GM20431 (cell line): Measurements from ENCODE around the gene DIP2C.
"Not testable (repeated sequence)": the region's sequence is repeated elsewhere in the genome, so short reads cannot be mapped to it uniquely, and the experiment has no call there.

Source experiments
- in situ Hi-C: fragments of 300-500 bp; cut with MseI, MboI; formaldehyde crosslinking; loops from one replicate; pipeline ENCODE4 v1.15.0; 2020; ENCODE audit warnings: low sequenced_read_pairs; ENCODE audit not compliant: unreplicated experiment

DIP2C gene

DNA sequence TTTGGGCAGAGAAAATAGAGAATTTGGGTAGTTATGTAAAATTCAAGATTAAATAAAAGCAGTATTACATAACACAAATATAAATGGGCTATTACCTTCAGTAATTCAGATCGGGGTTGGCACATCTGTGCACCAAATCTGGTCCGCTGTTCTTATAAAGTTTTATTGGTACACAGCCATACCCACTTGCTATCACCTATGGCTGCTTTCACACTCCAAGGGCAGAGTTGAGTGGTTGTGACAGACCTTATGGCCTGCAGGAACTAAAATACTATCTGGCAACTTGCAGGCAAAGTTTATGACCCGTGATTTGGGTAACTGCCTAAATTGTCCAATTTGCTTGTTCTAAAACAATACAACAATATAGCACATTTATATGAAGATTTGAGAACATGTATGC lies 249.3 kb downstream of the DIP2C start:
- in situ Hi-C loops, result no loop called here

DNA sequence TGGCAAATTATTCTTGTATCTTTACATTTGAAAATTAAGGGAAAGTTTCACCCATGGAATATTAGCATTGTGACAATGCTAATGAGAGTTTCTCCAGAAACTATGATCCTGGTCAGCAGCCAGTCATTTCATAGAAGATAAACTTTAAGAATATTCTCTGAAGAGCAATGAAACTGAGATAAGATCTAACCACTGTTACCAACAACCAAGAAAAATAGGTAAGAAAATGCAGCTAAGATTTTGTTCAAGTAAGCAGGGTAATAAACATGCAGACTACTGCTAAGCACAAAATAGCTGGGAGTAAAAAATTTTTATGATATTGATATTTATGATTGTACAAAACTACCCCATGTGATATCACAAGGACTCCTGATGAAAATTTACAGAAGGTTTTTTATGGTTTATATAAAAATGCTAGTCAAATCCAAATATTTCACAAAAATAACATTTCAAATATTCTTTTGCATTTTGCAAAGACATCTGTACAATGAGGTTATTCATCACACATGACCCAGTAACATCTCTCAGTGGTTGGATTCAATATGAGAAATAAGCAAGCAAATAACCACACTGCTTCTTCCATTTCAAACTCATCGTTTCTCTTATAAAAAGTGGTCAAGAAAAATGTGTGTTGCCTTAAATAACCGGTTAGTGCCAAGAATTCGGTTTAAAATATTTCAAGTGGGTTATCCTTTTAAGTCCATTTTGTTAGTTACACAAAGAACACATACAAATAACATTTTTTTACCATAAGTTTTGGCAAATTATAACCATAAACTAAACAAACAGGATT lies 251.6 kb downstream of the DIP2C start:
- in situ Hi-C loops, result no loop called here

DNA sequence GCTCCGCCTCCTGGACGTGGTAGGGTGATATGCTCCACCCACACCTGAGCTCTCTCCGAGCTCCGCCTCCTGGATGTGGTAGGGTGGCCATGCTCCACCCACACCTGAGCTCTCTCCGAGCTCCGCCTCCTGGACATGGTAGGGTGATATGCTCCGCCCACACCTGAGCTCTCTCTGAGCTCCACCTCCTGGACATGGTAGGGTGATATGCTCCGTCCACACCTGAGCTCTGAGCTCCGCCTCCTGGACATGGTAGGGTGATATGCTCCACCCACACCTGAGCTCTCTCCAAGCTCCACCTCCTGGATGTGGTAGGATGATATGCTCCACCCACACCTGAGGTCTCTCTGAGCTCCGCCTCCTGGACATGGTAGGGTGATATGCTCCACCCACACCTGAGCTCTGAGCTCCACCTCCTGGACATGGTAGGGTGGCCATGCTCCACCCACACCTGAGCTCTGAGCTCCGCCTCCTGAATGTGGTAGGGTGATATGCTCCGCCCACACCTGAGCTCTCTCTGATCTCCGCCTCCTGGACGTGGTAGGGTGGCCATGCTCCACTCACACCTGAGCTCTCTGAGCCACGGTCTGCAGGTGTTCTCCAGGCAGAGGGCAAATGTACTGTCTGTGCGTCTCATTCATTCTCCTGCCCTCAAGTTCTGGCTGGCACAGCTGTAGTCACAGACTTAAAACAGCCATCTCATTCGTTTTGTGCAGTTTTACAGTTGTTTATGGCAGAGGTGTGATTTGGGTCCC lies 252.4 kb downstream of the DIP2C start:
- in situ Hi-C loops, result no loop called here

DNA sequence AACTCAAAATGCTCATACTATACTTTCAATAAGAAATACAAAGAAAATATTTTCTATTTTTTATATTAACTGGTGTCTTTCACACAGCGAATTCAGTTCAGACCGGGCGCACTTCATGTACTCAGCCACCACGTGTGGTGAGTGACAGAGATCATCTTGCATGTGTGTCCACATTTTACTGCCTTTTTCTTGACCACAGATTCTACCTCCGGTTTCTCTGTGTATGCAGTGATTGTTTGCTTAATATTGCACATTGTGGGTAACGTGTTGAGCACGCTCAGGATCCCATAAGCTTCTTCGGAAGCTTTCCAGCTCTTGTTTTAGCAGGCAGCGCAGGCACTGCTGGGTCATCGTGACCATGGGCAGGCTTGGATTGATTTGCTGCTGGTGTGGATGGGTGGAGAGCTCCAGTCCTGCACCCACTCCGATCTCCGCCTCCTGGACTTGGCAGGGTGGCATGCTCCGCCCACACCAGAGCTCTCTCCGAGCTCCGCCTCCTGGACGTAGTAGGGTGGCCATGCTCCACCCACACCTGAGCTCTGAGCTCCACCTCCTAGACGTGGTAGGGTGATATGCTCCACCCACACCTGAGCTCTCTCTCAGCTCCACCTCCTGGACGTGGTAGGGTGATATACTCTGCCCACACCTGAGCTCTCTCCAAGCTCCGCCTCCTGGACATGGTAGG lies 253.3 kb downstream of the DIP2C start:
- in situ Hi-C loops, result no loop called here

DNA sequence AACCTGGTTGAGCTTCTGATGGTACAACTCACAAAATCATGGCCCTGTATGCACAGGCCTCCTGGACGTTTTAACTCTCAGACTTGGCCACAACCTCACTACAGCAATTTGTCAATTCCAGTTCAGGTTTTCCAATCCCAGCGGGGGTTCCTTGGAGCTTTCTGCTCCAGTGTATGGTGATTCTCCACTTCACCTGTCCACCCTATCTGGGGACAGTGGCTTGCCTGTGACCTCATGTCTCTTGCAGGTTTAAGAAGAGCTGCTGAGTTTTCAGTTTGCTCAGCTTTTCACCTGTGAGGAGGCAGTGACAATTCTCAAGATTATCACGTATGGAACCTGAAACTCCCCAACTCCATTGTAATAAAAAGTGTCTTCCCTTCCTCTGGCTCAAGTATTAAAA lies 254.1 kb downstream of the DIP2C start:
- in situ Hi-C loops, result no loop called here

DNA sequence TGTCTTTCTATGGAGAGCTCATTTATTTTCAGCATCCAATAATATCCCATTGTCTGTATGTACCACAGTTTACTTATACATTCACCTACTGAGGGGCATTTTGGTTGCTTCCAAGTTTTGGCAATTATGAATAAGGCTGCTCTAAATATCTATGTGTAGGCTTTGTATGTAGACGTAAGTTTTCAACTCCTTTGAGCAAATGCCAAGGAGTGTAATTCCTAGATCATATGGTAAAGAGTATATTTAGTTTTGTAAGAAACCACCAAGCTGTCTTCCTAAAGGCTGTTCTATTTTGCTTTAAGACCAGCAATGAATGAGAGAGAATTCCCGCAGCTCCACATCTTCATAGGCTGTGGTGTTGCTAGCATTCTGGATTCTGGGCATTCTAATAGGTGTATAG lies 259.8 kb downstream of the DIP2C start:
- in situ Hi-C loops, result no loop called here

DNA sequence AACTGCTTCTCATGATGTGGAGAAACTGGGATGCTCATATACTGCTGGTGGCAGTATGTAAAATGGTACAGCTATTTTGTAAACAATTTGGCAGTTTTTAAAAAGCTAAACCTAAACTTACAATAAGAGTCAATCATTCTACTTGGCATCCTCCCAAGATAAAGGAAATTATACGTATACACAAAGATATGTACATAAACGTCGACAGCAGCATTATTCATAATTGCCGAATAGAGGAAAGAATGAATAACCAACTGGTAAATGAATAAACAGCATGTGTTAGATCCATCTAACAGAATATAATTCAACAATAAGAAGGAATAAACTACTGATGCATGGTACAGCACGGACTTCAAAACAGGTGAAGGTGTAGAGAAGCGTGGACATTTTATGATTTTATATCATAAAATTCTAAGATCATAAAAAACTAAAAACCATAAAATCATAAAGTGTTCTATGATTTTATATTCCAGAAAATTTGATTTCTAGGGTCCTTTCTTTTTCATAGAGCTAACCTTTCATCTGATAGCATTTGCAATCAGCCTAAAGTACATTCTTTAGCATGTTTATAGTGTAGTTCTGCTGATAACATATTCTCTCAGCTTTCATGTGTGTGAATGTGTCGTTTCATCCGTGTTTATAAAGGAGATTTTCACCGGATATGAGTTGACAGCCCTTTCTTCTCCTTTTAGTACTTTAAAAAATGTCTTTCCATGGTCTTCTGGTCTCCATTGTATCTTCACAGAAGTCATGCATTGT lies 261.5 kb downstream of the DIP2C start:
- in situ Hi-C loops, result no loop called here

DNA sequence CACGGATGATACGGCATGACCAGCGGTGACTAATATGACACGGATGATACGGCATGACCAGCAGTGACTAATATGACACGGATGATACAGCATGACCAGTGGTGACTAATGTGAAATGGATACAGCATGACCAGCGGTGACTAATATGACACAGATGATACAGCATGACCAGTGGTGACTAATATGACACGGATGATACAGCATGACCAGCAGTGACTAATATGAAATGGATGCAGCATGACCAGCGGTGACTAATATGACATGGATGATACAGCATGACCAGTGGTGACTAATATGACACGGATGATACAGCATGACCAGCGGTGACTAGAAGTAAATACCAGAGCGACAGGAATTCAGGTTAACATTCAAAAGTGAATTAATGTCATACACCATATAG lies 264.1 kb downstream of the DIP2C start:
- in situ Hi-C loops, result not testable (repeated sequence)

DNA sequence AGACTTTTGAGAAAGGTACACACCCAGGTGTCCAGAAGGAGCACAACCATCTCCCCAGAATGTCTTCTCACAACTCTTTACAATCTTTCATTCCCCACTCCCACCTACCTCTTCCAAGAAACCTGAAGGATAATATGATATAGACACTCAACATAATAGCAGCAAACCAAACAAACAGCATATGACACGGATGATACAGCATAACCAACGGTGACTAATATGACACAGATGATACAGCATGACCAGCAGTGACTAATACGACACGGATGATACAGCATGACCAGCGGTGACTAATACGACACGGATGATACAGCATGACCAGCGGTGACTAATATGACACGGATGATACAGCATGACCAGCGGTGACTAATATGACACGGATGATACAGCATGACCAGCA lies 264.7 kb downstream of the DIP2C start:
- in situ Hi-C loops, result not testable (repeated sequence)

DNA sequence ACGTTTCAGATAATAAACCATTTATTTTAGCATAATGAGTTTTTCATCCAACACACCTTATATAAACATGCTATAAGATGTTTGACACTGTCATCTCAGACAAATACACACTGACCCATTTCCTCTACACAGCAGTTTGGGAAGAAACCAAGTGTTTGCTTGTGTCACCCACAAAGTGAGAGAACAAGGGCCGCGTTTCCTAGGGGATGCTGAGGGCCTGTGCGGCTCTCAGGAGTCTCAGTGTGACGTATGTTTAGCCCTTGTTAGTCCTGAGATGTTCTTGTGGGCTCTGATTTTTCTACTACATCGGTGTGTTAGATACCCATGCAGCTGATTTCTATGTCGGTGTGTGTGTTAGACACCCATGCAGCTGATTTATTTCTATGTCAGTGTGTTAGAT lies 266.3 kb downstream of the DIP2C start:
- in situ Hi-C loops, result no loop called here

DNA sequence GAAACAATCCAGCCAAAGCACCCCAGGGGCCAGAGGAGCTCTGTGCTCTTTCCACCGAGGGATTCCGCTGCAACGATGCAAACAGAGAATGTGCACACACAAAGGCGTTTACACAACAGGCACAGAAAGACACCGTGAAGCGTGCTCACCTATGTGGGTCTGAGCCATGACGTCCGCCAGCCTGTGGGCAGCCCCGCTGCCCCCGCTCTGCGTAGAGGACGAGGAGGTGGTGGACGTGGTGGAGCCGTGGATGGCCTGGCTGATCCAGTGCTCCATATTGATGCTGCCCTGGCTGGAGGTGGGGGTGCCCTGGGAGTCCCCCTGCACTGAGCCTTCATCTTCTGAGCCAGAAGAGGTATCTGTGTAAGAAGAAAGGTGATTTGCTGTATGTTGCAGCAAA lies 266.8 kb downstream of the DIP2C start:
- in situ Hi-C loops, result no loop called here

DNA sequence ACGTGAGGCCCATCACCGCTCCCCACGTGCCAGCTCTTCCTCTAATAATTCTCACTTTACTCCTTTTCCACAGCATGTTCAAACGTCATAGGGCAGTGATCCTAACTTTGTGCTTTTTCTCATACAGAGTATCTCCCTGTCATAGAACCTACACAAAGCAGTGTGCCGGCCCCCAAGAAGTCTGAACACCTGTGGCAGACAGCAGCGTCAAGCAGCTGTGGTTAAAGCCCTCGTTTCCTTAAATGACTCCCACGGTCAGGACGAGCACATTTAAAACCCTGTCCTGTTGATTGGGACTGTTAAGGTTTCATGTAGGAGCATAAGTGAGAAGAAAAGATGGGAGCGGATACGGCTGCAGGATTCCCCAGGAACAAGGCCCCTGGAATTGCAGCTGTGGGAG lies 267.2 kb downstream of the DIP2C start:
- in situ Hi-C loops, result no loop called here

DNA sequence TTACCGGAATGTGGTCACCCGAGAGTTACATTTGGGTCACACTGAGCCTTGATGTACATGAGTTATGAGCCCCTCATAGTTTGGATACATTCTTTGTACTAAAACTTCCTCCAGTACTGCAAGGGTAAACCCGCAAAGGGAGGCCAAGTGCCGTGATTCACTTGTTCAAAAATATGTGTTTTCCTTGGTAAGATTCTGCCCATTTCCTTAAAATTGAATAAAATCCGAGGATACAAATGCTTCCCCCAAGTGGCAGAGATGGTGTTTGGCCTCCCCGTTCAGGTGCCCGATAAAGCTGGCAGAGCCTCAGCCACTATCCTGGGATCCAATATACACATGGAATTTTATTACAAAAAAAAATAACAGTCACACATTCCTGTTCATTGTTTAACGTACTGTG lies 268.3 kb downstream of the DIP2C start:
- in situ Hi-C loops, result no loop called here

DNA sequence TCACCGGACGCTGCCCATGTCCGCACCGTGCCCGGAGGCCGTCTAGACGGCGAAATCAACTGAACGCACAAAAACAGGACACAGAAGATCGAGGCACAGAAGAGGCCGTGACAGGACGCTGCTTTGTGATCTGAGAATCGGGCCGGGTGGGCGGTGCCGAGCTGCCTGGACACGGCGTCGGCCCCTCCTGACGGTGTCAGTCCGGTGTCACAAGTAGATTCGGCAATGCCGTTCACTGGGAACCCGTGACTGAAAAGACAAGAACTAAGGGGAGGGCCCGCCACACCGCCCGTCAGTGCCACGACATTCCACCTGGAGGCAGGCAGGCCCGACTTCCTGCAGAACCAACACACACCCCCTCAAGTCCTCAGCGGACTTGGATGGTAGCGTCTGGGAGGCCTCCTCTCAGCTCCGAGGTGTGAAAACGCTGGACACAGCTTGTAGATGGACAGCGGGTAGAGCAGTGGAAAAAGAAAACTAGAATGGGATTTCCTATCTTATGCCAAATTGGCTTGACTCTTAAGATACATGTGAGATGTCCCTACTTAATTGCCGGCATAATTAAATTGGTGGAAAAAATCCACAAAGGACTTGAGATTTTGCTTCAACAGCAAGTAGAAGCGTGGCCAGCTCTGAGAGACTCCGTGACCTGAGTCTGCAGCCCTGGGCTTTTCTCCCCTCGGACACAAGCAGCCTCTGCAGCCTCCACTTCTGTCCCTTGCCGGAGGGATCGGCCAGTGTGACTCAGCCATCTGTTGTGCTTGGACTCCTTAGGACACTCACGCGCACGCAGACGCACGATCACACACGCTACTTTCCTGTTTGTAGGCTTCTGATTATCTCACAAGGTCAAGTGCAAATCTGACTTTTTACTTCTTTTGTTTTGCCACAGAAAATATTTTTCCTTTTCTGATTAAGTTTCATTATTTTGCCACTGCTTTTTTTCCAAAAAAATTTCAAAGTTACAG lies 269.0 kb downstream of the DIP2C start:
- in situ Hi-C loops, result no loop called here

DNA sequence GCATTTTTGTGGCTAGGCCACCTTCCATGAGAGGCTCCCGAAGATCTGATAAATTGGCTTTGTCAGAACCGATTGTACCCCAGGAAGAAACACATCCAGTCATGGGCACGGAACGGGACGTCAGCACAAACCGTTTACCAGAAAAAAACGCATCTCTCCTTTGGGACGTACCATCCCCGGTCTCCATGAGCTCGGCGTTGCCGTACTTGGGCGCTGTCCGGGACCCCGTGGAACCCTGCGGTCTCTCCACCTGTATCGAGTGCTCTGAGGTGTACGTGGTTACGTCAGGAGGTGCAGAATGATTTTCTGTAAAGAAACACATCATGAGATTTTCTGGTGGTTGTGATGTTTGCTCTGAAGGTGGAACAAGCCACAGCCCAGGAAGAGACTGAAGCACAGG lies 270.6 kb downstream of the DIP2C start:
- in situ Hi-C loops, result no loop called here

DNA sequence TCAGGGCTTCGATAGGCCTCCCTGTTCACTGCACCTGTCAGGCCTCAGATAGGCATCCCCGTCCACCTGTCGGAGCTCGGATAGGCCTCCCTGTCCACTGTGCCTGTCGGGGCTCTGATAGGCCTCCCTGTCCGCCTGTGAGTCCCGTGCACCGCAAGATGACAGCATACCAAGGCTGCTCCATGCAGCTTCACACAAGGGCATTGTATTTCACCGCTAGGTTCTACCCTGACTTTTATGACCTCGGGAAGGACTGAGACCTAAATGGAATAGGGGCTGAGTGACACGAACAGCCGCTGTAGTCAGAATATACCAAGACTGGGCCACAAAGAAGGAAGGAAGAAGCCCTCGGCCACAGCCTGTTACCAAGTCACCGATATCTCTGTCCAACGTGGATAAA lies 271.2 kb downstream of the DIP2C start:
- in situ Hi-C loops, result no loop called here

DNA sequence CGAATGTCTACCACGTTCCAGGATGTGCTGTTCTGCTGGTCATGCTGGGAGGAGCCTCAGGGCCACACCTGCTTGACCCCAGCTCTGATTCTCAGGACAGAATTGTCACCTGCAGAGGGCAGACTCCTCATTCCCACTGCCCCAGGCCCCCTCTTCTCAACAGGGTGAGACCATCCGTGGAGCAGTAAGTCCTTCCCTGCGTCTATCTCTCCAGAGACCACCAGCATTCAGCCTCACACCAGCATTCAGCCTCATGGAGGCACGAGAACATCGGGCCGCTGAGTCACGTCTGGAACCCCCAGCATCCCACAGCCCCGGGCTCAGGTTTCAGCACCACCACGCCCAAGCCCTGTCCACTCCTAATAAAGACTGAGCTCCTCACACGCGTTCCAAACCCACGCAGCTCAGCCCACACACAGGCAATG lies 273.4 kb downstream of the DIP2C start:
- in situ Hi-C loops, result no loop called here

DNA sequence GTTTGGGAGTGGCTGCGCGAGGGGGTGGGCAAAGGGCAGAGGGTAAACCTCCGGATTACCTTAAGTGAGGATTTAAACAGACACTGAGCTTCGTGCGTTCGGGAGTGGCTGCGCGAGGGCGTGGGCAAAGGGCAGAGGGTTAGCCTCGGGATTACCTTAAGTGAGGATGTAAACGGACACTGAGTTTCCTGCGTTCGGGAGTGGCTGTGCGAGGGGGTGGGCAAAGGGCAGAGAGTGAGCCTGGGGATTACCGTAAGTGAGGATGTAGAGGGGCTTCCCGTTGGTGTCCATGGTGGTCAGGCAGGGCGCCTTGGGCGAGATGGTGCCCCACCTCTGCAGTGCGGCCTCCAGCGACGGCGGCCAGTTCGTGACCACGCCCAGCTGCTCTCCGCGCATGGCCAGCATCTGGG lies 275.8 kb downstream of the DIP2C start:
- in situ Hi-C loops, result no loop called here

DNA sequence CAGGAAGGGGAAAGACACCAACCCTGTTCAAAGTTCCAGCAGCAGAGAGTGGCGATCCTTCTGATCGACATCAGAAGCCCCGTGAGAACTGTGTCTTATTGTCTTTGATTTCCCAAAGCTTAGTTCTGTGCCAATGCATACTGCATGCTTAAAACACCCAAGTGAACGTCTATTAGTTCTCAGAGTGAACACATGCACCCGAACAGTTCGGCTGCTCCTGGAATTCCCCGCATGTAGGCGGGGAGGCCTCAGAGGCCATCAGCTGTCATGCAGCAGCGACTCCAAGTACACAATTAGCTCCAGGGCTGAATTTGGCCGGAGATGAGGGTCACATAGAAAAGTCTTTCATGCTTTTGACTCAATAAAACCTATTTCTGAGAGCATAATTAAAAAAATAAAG lies 277.4 kb downstream of the DIP2C start:
- in situ Hi-C loops, result no loop called here
